OCI-LY1 (cell line): ENCODE results near the gene SLC6A9.

ENCODE experiments used
- H2AFZ ChIP-seq: fragments of 200-600 bp; sonication (generic), shearing (Covaris generic); 2 replicates; pipeline ENCODE4 v1.6.0; 2014; ENCODE audit warnings: antibody characterized with exemption, mild to moderate bottlenecking, low read length
- H3F3A ChIP-seq: fragments of 200-600 bp; sonication (generic), shearing (Covaris generic); 2 replicates; pipeline ENCODE4 v1.6.0; 2014; ENCODE audit warnings: mild to moderate bottlenecking, antibody characterized with exemption, low read length, moderate library complexity; ENCODE audit not compliant: insufficient read depth
- H3K27ac ChIP-seq: fragments of 200-600 bp; sonication (generic); 2 replicates; pipeline ENCODE4 v1.5.1; 2014; ENCODE audit warnings: low read length, mixed run types, mild to moderate bottlenecking, low read depth; ENCODE audit not compliant: poor library complexity, severe bottlenecking
- H3K27me3 ChIP-seq: fragments of 200-600 bp; sonication (generic); 2 replicates; pipeline ENCODE4 v1.6.0; 2014; ENCODE audit warnings: antibody characterized with exemption, mild to moderate bottlenecking, low read length, moderate library complexity; ENCODE audit not compliant: insufficient read depth
- H3K36me3 ChIP-seq: fragments of 200-600 bp; sonication (generic); 2 replicates; pipeline ENCODE4 v1.6.1; 2014; ENCODE audit warnings: mild to moderate bottlenecking, antibody characterized with exemption, low read length, moderate library complexity, mixed read lengths; ENCODE audit not compliant: insufficient read depth
- H3K4me1 ChIP-seq: fragments of 200-600 bp; sonication (generic); 2 replicates; pipeline ENCODE4 v1.5.1; 2014; ENCODE audit warnings: mild to moderate bottlenecking, low read length, moderate library complexity; ENCODE audit not compliant: insufficient read depth, severe bottlenecking
- H3K4me2 ChIP-seq: fragments of 200-600 bp; sonication (generic), shearing (Covaris generic); 2 replicates; pipeline ENCODE4 v1.6.1; 2014; ENCODE audit warnings: low read length
- H3K4me3 ChIP-seq: fragments of 200-600 bp; sonication (generic); 2 replicates; pipeline ENCODE4 v1.5.1; 2014; ENCODE audit warnings: low read length, low read depth, mild to moderate bottlenecking, mixed read lengths; ENCODE audit not compliant: poor library complexity, severe bottlenecking
- H3K79me2 ChIP-seq: fragments of 200-600 bp; shearing (Covaris generic); 2 replicates; pipeline ENCODE4 v1.6.1; 2016; ENCODE audit warnings: mixed run types, low read length, mixed read lengths; ENCODE audit not compliant: insufficient read depth
- H3K9ac ChIP-seq: fragments of 200-600 bp; sonication (generic), shearing (Covaris generic); 2 replicates; pipeline ENCODE4 v1.6.1; 2014; ENCODE audit warnings: mild to moderate bottlenecking, low read length, mixed read lengths
- H3K9me2 ChIP-seq: fragments of 200-600 bp; sonication (generic), shearing (Covaris generic); 2 replicates; pipeline ENCODE4 v1.6.1; 2014; ENCODE audit warnings: low read depth, mild to moderate bottlenecking, low read length, mixed read lengths
- H3K9me3 ChIP-seq: fragments of 200-600 bp; shearing (Covaris generic); 2 replicates; pipeline ENCODE4 v1.6.1; 2014; ENCODE audit warnings: low read length, mixed read lengths
- H4K20me1 ChIP-seq: fragments of 200-600 bp; sonication (generic), shearing (Covaris generic); 2 replicates; pipeline ENCODE4 v1.6.0; 2016; ENCODE audit warnings: mild to moderate bottlenecking, low read length; ENCODE audit not compliant: insufficient read depth
- EZH2 ChIP-seq: fragments of 200-600 bp; sonication (generic), shearing (Covaris generic); IDR thresholded peaks from 2 replicates; pipeline ENCODE4 v1.8.0; 2017; ENCODE audit warnings: borderline replicate concordance, mixed run types, mild to moderate bottlenecking, antibody characterized with exemption, low read length, moderate library complexity, mixed read lengths
- TF ChIP-seq, protein P1 (sequence below): fragments of 200-600 bp; sonication (generic), shearing (Covaris generic); IDR thresholded peaks from 2 replicates; pipeline ENCODE4 v1.5.1; 2017; ENCODE audit warnings: mild to moderate bottlenecking, antibody characterized with exemption, low read length, moderate library complexity, mixed read lengths

Gene SLC6A9

DNA sequence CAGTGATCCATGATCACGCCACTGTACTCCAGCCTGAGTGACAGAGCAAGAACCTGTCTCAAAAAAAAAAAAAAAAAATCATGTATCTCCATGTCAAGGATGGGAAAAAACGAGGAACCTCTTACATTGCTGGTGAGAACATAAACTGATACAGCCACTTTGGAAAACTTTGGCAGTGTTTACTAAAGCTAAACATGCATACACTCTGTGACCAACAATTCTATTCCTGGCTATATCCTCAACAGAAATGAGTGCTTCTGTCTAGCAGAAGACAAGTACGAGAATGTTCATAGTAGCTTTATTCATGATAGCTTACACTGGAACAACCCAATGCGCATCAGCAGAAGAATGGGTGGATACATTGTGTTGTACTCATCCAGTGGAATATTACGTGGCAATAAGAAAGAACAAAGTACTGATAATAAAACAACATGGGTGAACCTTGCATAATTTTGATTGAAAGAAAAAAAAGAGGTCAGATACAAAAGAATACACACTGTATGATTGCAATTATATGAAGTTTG, 31.5 kb upstream of the SLC6A9 start:
- H3K9ac ChIP-seq: no peak overlapping the region
- H2AFZ ChIP-seq: no peak overlapping the region
- no peak overlapping the region for H3K4me3 ChIP-seq
- no peaks in the 10 kb centered on the region for H3K9me3 ChIP-seq
- H3K4me2 ChIP-seq: no peak overlapping the region
- no peaks in the 10 kb centered on the region for H3F3A ChIP-seq
- no peaks in the 10 kb centered on the region for H3K79me2 ChIP-seq
- H3K4me1 ChIP-seq: peaks cover 6% of the 10 kb centered on the region
- H3K9me2 ChIP-seq: no peaks in the 10 kb centered on the region
- H3K27me3 ChIP-seq: no peaks in the 10 kb centered on the region
- H3K36me3 ChIP-seq: no peaks in the 10 kb centered on the region
- TF ChIP-seq, protein P1, sequence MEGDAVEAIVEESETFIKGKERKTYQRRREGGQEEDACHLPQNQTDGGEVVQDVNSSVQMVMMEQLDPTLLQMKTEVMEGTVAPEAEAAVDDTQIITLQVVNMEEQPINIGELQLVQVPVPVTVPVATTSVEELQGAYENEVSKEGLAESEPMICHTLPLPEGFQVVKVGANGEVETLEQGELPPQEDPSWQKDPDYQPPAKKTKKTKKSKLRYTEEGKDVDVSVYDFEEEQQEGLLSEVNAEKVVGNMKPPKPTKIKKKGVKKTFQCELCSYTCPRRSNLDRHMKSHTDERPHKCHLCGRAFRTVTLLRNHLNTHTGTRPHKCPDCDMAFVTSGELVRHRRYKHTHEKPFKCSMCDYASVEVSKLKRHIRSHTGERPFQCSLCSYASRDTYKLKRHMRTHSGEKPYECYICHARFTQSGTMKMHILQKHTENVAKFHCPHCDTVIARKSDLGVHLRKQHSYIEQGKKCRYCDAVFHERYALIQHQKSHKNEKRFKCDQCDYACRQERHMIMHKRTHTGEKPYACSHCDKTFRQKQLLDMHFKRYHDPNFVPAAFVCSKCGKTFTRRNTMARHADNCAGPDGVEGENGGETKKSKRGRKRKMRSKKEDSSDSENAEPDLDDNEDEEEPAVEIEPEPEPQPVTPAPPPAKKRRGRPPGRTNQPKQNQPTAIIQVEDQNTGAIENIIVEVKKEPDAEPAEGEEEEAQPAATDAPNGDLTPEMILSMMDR: no peak
- TF ChIP-seq EZH2: no peak
- H4K20me1 ChIP-seq: no peaks in the 10 kb centered on the region
- no peak overlapping the region for H3K27ac ChIP-seq

DNA sequence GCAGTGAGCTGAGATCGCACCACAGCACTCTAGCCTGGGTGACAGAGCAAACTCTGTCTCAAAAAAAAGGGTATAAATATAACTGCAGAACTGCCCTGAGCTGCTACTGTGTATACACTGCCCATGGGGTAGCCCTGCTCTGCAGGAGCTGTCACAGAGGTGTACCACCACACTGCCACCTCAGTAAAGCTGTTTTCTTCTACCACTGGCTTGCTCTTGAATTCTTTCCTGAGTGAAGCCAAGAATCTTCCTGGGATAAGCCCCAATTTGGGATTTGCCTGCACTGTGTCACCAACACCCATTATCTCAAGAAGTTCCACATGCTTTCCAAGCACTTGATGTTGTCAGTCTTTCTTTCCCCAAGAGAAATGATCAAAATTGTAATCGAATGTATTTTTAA, 30.6 kb upstream of the SLC6A9 start:
- TF ChIP-seq, protein P1: no peak
- TF ChIP-seq EZH2: no peak
- H3F3A ChIP-seq: no peaks in the 10 kb centered on the region
- H3K4me3 ChIP-seq: no peak overlapping the region
- H3K4me2 ChIP-seq: no peak overlapping the region
- H3K9me3 ChIP-seq: no peaks in the 10 kb centered on the region
- H3K9me2 ChIP-seq: no peaks in the 10 kb centered on the region
- no peaks in the 10 kb centered on the region for H3K4me1 ChIP-seq
- H3K27ac ChIP-seq: no peak overlapping the region
- no peaks in the 10 kb centered on the region for H3K27me3 ChIP-seq
- H4K20me1 ChIP-seq: no peaks in the 10 kb centered on the region
- H3K79me2 ChIP-seq: no peaks in the 10 kb centered on the region
- H3K36me3 ChIP-seq: no peaks in the 10 kb centered on the region
- H2AFZ ChIP-seq: no peak overlapping the region
- H3K9ac ChIP-seq: no peak overlapping the region

DNA sequence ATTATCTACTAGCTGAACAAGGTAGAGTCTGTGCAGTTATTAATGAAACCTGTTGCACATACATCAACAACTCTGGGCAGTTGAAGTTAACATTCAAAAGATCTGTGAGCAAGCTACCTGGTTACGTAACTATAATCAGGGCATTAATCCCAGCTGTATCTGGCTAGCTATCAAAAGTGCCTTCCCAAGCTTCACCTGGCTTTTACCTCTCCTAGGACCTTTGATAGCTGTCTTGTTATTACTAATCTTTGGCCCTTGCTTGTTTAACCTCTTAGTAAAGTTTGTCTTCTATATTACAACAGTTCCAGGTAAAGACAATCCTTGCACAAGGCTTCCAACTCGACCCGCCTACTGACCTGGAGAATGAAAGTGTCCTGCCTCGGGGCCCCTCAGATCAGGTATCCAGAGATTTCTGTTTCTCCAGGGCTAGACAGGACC, 29.6 kb upstream of the SLC6A9 start:
- Histone ChIP-seq H4K20me1 (no peaks in the 10 kb centered on the region), H3K9me2 (no peaks in the 10 kb centered on the region), H2AFZ (no peak overlapping the region), H3K27me3 (no peaks in the 10 kb centered on the region), H3K4me1 (no peaks in the 10 kb centered on the region), H3K79me2 (no peaks in the 10 kb centered on the region), H3K27ac (no peak overlapping the region), H3K9me3 (no peaks in the 10 kb centered on the region), H3K9ac (no peak overlapping the region), H3K4me2 (no peak overlapping the region), H3F3A (no peaks in the 10 kb centered on the region), H3K36me3 (no peaks in the 10 kb centered on the region), H3K4me3 (no peak overlapping the region)
- no peak for TF ChIP-seq EZH2
- TF ChIP-seq, protein P1: no peak
